ENCODE measurements around the gene ORAI2. TPM values are rescaled to one million over a fixed set of nuclear protein-coding genes. Genes with fewer than 3 reads are reported as not detected.
A peak's percentile ranks its signal among the peaks of the same experiment; 100 is the strongest.
"Not testable (repeated sequence)": the region's sequence is repeated elsewhere in the genome, so short reads cannot be mapped to it uniquely, and the experiment has no call there.

The ORAI2 gene
- total RNA-seq, 1 donor from 2014 or later = 53.5 TPM

DNA sequence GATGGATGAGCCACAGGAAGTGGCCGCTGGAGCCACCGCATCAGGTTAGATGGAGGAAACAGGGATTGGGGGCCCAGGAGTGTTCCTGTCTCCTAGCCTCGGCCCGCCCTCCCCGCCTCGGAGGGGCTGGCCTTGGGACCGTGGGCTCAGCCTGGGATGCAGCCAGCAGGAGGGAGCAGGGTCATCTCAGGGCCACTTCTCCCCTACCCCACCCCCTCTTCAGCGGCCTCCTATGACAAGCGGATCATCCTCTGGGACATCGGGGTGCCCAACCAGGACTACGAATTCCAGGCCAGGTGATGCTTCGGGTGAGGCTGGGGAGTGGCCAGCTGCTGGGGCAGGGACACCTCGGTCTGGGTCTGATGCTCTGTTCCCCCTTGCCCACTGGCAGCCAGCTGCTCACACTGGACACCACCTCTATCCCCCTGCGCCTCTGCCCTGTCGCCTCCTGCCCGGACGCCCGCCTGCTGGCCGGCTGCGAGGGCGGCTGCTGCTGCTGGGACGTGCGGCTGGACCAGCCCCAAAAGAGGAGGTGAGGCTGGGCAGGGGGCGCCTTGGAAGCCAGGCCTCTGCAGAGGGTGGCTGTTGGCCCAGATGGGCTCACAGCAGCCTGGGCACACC lies 36.1 kb downstream of the ORAI2 start:
- H3K36me3 Mint-ChIP-seq (ENCODE audit: low read depth) = peaks cover 15% of the 10 kb centered on the region
- no peak for DNase-seq (ENCODE audit: low spot score)
- H3K9me3 Mint-ChIP-seq = no peaks in the 10 kb centered on the region
- no peak overlapping the region for H3K27ac Mint-ChIP-seq
- no peaks in the 10 kb centered on the region for H3K27me3 Mint-ChIP-seq (ENCODE audit: low read depth)
- intact Hi-C loops (cut with micrococcal nuclease) = no loop called here
- peaks cover 12% of the 10 kb centered on the region for H3K4me1 Mint-ChIP-seq (ENCODE audit: low read depth)
- no peak overlapping the region for H3K4me3 Mint-ChIP-seq (ENCODE audit: low read depth)

DNA sequence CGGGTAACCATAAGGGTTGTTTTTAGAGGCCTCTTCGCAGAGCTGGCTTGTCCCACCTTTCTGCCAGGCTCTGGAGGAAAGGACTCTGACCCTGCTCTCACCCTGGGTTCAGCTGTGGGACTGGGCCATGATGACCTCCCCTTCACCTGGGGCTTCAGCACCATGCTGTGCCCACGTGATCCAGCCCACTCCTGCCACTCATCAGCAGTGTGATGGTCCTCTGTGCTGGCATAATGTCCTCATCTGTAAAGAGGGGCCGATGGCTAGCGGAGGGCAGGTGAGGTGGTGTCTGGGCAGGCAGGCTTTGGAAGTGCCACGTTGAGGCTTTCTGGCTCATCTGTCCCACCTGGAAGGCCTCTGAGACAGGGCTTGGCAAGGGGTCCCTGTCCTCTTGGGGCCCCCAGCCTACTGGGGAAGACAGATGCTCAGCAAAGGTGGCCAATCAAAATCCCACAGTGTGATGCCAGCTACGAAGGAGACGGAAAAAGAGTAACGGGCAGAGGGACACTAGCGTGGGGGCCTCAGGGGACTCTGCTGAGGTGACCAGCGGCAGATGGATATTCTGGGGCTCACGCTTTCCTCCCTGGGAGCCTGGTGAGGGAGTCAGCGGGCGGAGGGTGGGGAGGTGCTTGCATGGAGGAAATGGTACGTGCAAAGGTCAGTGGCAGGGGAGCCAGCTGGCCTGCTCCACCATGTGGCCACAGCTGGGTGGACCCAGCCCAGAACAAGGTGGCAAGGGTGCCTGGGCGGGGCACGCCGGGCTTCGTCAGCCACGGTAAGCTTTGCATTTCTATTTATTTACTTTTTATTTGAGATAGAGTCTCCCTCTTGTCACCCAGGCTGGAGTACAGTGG lies 36.8 kb downstream of the ORAI2 start:
- H3K4me3 Mint-ChIP-seq (ENCODE audit: low read depth) = no peak overlapping the region
- intact Hi-C loops (cut with micrococcal nuclease) = no loop called here
- DNase-seq (ENCODE audit: low spot score) = no peak
- H3K9me3 Mint-ChIP-seq = no peaks in the 10 kb centered on the region
- no peak overlapping the region for H3K27ac Mint-ChIP-seq
- no peaks in the 10 kb centered on the region for H3K27me3 Mint-ChIP-seq (ENCODE audit: low read depth)
- H3K36me3 Mint-ChIP-seq (ENCODE audit: low read depth) = peaks cover 15% of the 10 kb centered on the region
- H3K4me1 Mint-ChIP-seq (ENCODE audit: low read depth) = peaks cover 12% of the 10 kb centered on the region

DNA sequence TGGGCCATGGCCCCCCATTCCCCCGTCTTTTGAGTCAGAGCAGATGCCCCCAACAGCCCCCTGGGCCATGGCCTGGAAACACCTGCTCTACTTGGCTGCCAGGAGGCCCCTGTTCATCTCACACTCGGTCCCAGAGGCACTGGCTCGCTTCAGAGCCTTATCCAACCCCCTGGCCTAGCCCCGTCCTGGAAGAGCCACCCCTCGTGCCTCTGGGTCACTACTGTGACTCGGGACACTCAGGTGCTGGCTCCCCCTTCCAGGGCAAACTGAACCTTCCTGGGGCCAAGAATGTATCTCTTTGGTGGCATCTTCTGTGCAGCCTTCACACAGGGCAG lies 38.4 kb downstream of the ORAI2 start:
- Mint-ChIP-seq H3K36me3 (ENCODE audit: low read depth) (peaks cover 15% of the 10 kb centered on the region), H3K9me3 (no peaks in the 10 kb centered on the region), H3K27me3 (ENCODE audit: low read depth) (no peaks in the 10 kb centered on the region), H3K4me1 (ENCODE audit: low read depth) (peaks cover 2% of the 10 kb centered on the region), H3K4me3 (ENCODE audit: low read depth) (no peak overlapping the region), H3K27ac (no peak overlapping the region)
- no peak for DNase-seq (ENCODE audit: low spot score)
- intact Hi-C loops (cut with micrococcal nuclease) = no loop called here

DNA sequence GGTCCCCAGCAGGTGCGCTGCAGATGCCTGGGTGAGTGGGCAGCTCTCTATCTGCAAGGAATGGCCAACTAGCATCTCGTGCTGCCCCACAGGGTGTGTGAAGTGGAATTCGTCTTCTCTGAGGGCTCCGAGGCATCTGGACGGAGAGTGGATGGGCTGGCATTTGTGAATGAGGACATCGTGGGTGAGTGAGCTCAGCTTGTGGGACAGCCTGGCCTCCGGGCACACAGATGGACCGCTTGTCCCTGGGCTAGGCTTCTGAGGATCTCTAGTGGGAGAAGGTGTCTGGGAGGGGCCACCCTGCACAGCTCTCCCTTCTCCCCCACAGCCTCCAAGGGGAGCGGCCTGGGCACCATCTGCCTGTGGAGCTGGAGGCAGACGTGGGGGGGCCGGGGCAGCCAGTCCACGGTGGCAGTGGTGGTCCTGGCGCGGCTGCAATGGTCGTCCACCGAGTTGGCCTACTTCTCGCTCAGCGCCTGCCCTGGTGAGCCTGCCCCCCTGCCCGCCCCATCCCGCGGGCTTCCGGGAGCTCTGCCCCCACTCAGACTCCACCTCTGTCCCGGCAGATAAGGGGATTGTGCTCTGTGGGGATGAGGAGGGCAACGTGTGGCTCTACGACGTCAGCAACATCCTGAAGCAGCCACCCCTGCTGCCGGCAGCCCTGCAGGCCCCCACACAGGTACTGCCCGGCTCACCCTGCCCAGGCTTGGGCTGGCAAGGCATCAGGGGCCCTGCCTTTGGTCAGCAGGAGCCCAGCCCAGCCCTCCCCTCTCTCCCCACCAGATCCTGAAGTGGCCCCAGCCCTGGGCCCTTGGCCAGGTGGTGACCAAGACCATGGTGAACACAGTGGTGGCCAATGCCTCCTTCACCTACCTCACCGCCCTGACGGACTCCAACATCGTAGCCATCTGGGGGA lies 39.0 kb downstream of the ORAI2 start:
- intact Hi-C loops (cut with micrococcal nuclease) = no loop called here
- Mint-ChIP-seq H3K4me1 (ENCODE audit: low read depth) (no peaks in the 10 kb centered on the region), H3K4me3 (ENCODE audit: low read depth) (no peak overlapping the region), H3K9me3 (no peaks in the 10 kb centered on the region), H3K27me3 (ENCODE audit: low read depth) (no peaks in the 10 kb centered on the region), H3K36me3 (ENCODE audit: low read depth) (peaks cover 15% of the 10 kb centered on the region), H3K27ac (no peak overlapping the region)
- DNase-seq (ENCODE audit: low spot score) = no peak

DNA sequence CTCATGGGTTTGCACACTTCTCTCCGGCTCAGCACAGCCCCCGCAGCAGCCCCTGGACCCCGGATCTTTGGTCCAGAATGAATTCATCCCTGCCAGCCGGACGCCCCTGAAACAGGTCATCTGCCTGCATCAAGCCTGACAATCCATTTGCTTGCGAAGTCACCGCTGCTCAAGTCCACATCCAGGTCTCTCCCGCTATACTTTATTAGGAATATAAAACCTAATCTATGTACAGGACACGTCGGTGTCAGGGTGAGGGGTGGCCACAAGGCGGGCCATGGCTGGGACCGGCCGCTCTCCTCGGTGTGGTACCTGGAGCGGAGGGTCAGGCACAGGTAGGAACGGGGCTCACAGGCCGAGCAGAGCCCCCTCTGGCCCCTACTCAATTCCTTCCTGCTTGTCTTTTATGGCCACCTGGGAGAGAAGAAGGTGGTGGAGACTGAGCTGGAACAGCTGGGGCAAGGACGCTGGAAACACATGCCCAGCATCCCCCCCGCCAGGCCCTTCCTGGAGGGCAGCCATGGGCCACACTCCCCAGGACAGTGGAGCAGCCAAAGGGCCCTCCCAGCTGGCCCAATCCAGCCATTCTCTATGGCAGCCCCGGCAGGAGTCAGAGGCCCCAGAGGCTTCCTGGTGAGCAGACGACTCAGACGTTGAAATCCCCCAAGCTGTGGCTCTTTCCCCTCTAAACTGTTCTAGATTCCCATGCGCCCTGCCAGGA lies 40.1 kb downstream of the ORAI2 start:
- intact Hi-C loops (cut with micrococcal nuclease) = no loop called here
- no peaks in the 10 kb centered on the region for H3K27me3 Mint-ChIP-seq (ENCODE audit: low read depth)
- peaks cover 15% of the 10 kb centered on the region for H3K36me3 Mint-ChIP-seq (ENCODE audit: low read depth)
- no peaks in the 10 kb centered on the region for H3K4me1 Mint-ChIP-seq (ENCODE audit: low read depth)
- H3K4me3 Mint-ChIP-seq (ENCODE audit: low read depth) = no peak overlapping the region
- H3K9me3 Mint-ChIP-seq = no peaks in the 10 kb centered on the region
- no peak overlapping the region for H3K27ac Mint-ChIP-seq
- no peak for DNase-seq (ENCODE audit: low spot score)

DNA sequence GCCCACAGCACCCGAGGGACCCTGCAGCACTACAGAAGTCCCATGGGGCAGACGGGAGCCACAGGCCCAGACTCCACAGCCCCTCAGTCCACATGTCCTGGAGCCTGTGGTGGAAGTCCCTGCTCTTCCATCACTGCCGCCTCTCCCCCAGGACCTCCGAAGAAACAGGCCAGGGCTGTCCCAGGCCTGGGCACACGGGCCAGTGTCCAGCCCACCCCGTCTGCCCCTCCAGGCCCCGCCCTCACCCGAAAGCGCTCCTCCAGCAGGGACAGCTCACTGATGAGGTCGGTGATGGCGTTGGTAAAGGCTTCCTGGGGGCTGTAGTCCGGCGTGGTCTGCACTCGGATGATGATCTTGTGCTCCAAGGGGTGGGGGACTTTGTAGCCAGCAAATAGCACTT lies 40.7 kb downstream of the ORAI2 start:
- H3K27me3 Mint-ChIP-seq (ENCODE audit: low read depth); intact Hi-C loops (cut with micrococcal nuclease); H3K4me1 Mint-ChIP-seq (ENCODE audit: low read depth); DNase-seq (ENCODE audit: low spot score); H3K27ac Mint-ChIP-seq; H3K4me3 Mint-ChIP-seq (ENCODE audit: low read depth); H3K9me3 Mint-ChIP-seq: not testable (repeated sequence)
- H3K36me3 Mint-ChIP-seq (ENCODE audit: low read depth) = peaks cover 15% of the 10 kb centered on the region

DNA sequence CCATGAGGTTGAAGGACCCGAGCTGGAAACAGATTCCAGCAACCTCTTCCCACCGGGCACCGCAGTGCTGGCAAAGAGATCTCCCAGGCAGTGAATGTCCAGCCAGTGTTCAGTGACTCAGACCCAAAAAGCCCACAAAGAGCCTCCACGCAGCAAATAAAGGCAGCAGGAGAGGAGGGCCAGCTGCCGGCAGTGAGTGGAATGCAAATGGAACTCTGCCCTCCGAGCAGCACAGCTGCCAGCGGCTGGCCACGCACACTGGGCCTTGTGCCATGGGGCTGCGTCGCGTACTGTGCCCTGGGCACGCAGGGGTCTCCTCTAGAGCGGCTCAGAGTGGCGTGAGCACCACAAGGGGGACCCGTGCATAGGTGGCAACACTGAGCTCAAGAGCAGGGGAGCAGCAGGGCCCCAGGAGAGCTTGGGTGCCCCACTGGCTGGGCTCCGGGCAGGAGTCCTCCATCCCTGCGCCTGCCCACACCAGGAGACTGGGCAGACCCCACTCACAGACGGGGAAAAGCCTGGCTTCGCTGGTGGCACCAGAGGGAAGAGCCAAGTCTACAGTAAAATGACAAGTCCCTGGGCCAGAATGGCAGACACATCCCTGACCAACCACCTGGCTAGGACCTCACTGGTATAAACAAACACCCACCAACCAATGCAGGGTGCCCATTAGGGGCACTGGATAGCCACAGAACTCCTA lies 41.5 kb downstream of the ORAI2 start:
- H3K4me3 Mint-ChIP-seq (ENCODE audit: low read depth); H3K9me3 Mint-ChIP-seq; intact Hi-C loops (cut with micrococcal nuclease); H3K4me1 Mint-ChIP-seq (ENCODE audit: low read depth); H3K27me3 Mint-ChIP-seq (ENCODE audit: low read depth); H3K27ac Mint-ChIP-seq; DNase-seq (ENCODE audit: low spot score): not testable (repeated sequence)
- peaks cover 15% of the 10 kb centered on the region for H3K36me3 Mint-ChIP-seq (ENCODE audit: low read depth)

DNA sequence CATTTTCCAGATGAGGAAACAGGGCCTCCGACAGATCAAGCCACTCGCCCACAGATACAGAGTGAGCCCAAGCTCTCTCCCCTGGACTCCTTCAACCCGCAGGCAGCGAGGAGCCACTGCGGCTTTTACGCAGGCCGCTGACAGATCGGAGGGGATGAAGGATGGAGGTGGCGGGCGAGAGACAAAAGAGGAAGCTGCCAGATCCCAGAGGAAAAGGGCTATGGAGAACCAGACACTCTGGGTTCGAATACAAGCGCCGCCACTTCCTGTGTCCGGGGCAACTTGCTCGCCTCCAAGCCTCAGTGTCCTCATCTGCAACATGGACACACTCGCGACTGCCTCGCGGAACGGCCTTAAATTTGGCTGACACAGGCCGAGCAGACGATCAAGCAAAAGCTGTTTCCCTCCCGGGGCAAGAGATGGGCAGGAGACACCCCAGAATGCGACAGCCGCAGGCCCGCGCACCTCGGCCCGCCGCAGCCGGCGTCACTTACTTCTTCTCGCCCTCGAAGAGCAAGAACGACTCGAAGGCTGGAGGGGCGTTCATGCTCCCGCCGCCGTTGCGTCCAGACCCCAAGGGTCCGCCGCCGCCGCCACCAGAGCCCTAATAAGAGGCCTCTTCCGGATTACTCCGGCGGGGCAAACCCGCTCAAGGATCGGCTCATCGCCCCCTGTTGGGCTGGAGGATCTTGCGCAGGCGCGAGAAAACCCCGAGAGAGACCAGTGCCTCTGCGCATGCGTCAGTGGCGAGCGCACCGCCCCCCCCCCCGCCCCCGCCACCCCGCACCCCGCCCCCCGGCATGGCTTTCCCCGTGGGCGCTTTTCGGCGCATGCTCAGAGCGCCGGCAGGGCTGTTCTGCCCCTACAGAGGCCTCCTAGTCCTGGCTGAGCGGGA lies 45.2 kb downstream of the ORAI2 start, which contains the start of gene POLR2J:
TSS of gene POLR2J (minus strand) at position 609 of the 895 bp plus-strand sequence. CDS start at position 547, 62 bp downstream.
- intact Hi-C loops (cut with micrococcal nuclease); H3K27me3 Mint-ChIP-seq (ENCODE audit: low read depth); H3K9me3 Mint-ChIP-seq; H3K4me1 Mint-ChIP-seq (ENCODE audit: low read depth); H3K36me3 Mint-ChIP-seq (ENCODE audit: low read depth): not testable (repeated sequence)
- DNase-seq (ENCODE audit: low spot score) = peak; percentile 86
- H3K4me3 Mint-ChIP-seq (ENCODE audit: low read depth) = peak within 1 kb of the TSS; percentile 85
- peak within 1 kb of the TSS; percentile 58 for H3K27ac Mint-ChIP-seq

DNA sequence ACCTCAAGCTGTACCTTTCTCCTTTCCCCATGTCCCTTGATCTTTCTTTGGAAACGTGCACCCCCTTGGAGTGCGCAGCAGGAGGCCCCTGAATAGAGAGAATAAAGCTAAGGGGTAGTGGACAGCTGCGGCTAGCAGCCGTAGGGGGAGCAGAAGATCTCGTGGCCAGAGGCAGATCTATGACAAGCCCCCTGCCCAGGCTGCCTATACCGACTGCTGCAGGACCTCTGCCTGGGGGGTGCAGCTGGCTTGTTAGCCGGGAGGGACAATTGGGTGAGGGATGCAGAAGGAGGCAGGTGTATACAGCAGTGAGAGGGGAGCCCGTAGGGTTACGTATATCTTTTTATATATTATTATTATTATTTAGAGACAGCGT lies 45.8 kb downstream of the ORAI2 start:
- DNase-seq (ENCODE audit: low spot score); H3K27me3 Mint-ChIP-seq (ENCODE audit: low read depth); H3K9me3 Mint-ChIP-seq; intact Hi-C loops (cut with micrococcal nuclease); H3K36me3 Mint-ChIP-seq (ENCODE audit: low read depth); H3K27ac Mint-ChIP-seq; H3K4me1 Mint-ChIP-seq (ENCODE audit: low read depth); H3K4me3 Mint-ChIP-seq (ENCODE audit: low read depth): not testable (repeated sequence)

DNA sequence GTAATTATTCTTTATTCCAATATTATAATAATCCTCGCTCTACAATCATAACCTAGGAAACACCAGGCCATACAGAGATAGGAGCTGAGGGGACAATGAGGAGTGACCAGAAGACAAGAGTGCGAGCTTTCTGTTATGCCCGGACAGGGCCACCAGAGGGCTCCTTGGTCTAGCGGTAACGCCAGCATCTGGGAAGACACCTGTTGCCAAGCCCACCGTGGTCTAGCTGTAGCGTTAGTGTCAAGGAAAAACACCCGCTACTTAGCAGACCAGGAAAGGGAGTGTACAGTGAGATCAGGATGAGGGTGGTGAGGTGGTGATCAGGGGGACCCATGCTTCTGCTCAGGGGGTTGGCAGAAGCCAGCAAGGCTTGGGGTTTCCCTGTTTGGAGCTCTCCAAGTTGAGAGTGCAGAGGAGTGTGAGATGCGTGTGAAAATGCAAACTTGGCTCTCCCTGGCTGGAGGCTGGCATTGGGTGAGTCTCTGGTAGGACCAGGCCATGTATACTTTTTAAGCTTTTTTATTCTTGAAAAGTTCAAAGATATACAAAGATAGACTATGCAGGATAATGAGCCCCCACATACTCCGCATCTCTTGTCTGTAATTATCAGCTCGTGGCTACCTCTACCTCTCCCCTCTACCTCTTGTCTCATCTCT lies 46.7 kb downstream of the ORAI2 start:
- H3K27ac Mint-ChIP-seq; H3K27me3 Mint-ChIP-seq (ENCODE audit: low read depth); intact Hi-C loops (cut with micrococcal nuclease); H3K4me3 Mint-ChIP-seq (ENCODE audit: low read depth); H3K9me3 Mint-ChIP-seq; H3K36me3 Mint-ChIP-seq (ENCODE audit: low read depth); H3K4me1 Mint-ChIP-seq (ENCODE audit: low read depth): not testable (repeated sequence)
- DNase-seq (ENCODE audit: low spot score) = peak; percentile 23

DNA sequence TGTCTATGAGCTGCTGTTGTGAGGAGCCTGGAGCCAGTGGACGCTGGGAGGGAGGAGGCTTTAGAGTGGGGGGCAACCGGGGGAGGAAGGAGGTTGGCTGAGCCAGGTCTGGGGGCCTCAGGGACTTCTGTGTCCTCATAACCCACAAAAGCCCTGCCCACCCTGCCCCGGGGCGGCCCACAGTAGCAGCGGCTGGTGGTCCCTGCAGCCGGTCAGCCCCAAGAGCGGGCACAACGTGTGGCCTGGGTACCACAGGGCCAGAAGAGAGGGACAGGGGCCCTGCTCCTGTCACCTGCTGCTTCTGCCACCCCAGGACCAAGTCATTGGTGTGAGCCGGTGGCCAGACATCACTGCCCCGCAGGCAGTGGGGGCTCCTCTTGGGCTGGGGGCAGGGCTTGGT lies 48.6 kb downstream of the ORAI2 start:
- H3K4me1 Mint-ChIP-seq (ENCODE audit: low read depth); DNase-seq (ENCODE audit: low spot score); intact Hi-C loops (cut with micrococcal nuclease); H3K36me3 Mint-ChIP-seq (ENCODE audit: low read depth); H3K4me3 Mint-ChIP-seq (ENCODE audit: low read depth); H3K9me3 Mint-ChIP-seq; H3K27me3 Mint-ChIP-seq (ENCODE audit: low read depth); H3K27ac Mint-ChIP-seq: not testable (repeated sequence)

All from activated T-helper 2 cell treated with anti-CD3 and anti-CD28 coated beads, Interferon-gamma antibody, Interleukin-2, Interleukin-4, amounts not matched to agents 10 μg/mL and 5 μg/mL and 100 μg/mL, durations not matched to agents 14 hours and 24 hours and 36 hours (primary cell).